Hepatocyte (in vitro differentiated cells): Measurements from ENCODE around the gene ANKRD28. TPM values are rescaled to one million over a fixed set of nuclear protein-coding genes. Genes with fewer than 3 reads are reported as not detected.
"Not testable (repeated sequence)": the region's sequence is repeated elsewhere in the genome, so short reads cannot be mapped to it uniquely, and the experiment has no call there.

ENCODE experiments used
- DNase-seq: peaks from one replicate; pipeline ENCODE4 v3.0.0-alpha.2; 2016; ENCODE audit warnings: low spot score
- H2AFZ ChIP-seq: fragments of 200-600 bp; sonication (generic); 2 replicates; pipeline ENCODE4 v1.6.0; 2016; ENCODE audit warnings: antibody characterized with exemption, mild to moderate bottlenecking
- H3K27ac ChIP-seq: fragments of 200-600 bp; sonication (generic); 2 replicates; pipeline ENCODE4 v1.5.1; 2016; ENCODE audit warnings: mild to moderate bottlenecking
- H3K27me3 ChIP-seq: fragments of 200-600 bp; sonication (generic); 2 replicates; pipeline ENCODE4 v1.6.1; 2016
- H3K36me3 ChIP-seq: fragments of 200-600 bp; sonication (generic); replicated peaks from 2 replicates; pipeline ENCODE4 v1.5.1; 2016; ENCODE audit warnings: low read depth; ENCODE audit not compliant: insufficient read depth
- H3K4me1 ChIP-seq: fragments of 200-600 bp; sonication (generic); 2 replicates; pipeline ENCODE4 v1.5.1; 2016; ENCODE audit warnings: mild to moderate bottlenecking, moderate library complexity; ENCODE audit not compliant: insufficient read depth
- H3K4me2 ChIP-seq: fragments of 200-600 bp; sonication (generic); 2 replicates; pipeline ENCODE4 v1.6.0; 2016
- H3K4me3 ChIP-seq: fragments of 200-600 bp; sonication (generic); 2 replicates; pipeline ENCODE4 v1.5.1; 2016; ENCODE audit warnings: mild to moderate bottlenecking
- H3K79me2 ChIP-seq: fragments of 200-600 bp; sonication (generic); 2 replicates; pipeline ENCODE4 v1.6.0; 2017; ENCODE audit warnings: mild to moderate bottlenecking
- H3K9me2 ChIP-seq: fragments of 200-600 bp; sonication (generic); replicated peaks from 2 replicates; pipeline ENCODE4 v1.6.0; 2017; ENCODE audit warnings: mild to moderate bottlenecking; ENCODE audit not compliant: insufficient read depth
- H3K9me3 ChIP-seq: fragments of 200-600 bp; sonication (generic); 2 replicates; pipeline ENCODE4 v1.5.1; 2016; ENCODE audit warnings: low read depth, mild to moderate bottlenecking
- H4K20me1 ChIP-seq: fragments of 200-600 bp; sonication (generic); 2 replicates; pipeline ENCODE4 v1.6.0; 2016; ENCODE audit warnings: mild to moderate bottlenecking; ENCODE audit not compliant: insufficient read depth, poor library complexity, severe bottlenecking
- CTCF ChIP-seq: fragments of 200-600 bp; sonication (generic); IDR thresholded peaks from 2 replicates; pipeline ENCODE4 v1.5.1; 2016; ENCODE audit warnings: antibody characterized with exemption, mild to moderate bottlenecking; ENCODE audit not compliant: poor library complexity
- EZH2 ChIP-seq: fragments of 200-600 bp; sonication (generic); IDR thresholded peaks from 2 replicates; pipeline ENCODE4 v1.6.1; 2016; ENCODE audit warnings: antibody characterized with exemption, mild to moderate bottlenecking, borderline replicate concordance
- EZH2phosphoT487 ChIP-seq: fragments of 200-600 bp; sonication (generic); IDR thresholded peaks from one replicate; pipeline ENCODE4 v1.6.1; 2018; ENCODE audit warnings: antibody characterized with exemption, mild to moderate bottlenecking, low read depth, moderate library complexity; ENCODE audit not compliant: unreplicated experiment, severe bottlenecking
- WGBS: methylation state at CpG from one replicate; pipeline ENCODE4 v1.1.6; 2016; ENCODE audit warnings: low lambda C conversion rate; ENCODE audit errors: missing lambda C conversion rate; 5-methylcytosine and 5-hydroxymethylcytosine counted together
- polyA plus RNA-seq: library from polyadenylated mRNA; unstranded; fragments of >200 nt; fragmentation: Nextera tagmentation; extraction: Ambion mirVana; gene quantifications from 2 replicates; pipeline ENCODE4 v1.2.1, GENCODE V29; 2016
- total RNA-seq: library from RNA; depleted of rRNA; stranded (reverse); fragments of >200 nt; gene quantifications from 2 replicates; pipeline ENCODE4 v1.2.3, GENCODE V29; 2014

Gene ANKRD28
- total and polyA plus RNA-seq, 2 experiments from 2014 or later: 12.3 to 40.6 TPM

- Histone ChIP-seq H3K4me2 (no peak overlapping the region), H3K79me2 (peaks cover 97% of the 10 kb centered on the region)
- DNase-seq: no peak
Measured at GRCh38 chr3:15845475-15845874, 47.7 kb upstream of the ANKRD28 start.

GRCh38 chr3:15844889-15845288 is 47.1 kb upstream of the ANKRD28 start:
- Histone ChIP-seq H2AFZ (no peak overlapping the region), H3K27ac (no peak overlapping the region), H3K9me3 (peaks cover 5% of the 10 kb centered on the region), H3K79me2 (peaks cover 99% of the 10 kb centered on the region), H3K9me2 (no peaks in the 10 kb centered on the region), H3K36me3 (no peaks in the 10 kb centered on the region), H3K4me1 (no peaks in the 10 kb centered on the region), H3K27me3 (no peaks in the 10 kb centered on the region), H3K4me3 (no peak overlapping the region), H4K20me1 (peaks cover 12% of the 10 kb centered on the region), H3K4me2 (no peak overlapping the region)
- 89% methylated on average over 3 of the region's 3 CpGs for WGBS
- DNase-seq: no peak
- TF ChIP-seq EZH2: no peak
- no peak for TF ChIP-seq CTCF
- no peak for TF ChIP-seq EZH2phosphoT487

More at GRCh38 chr3:15845475-15845874, 47.7 kb upstream of the ANKRD28 start:
- Histone ChIP-seq H4K20me1 (peaks cover 12% of the 10 kb centered on the region), H3K27ac (no peak overlapping the region), H3K9me2 (no peaks in the 10 kb centered on the region), H3K4me1 (no peaks in the 10 kb centered on the region), H3K36me3 (no peaks in the 10 kb centered on the region), H3K4me3 (no peak overlapping the region), H3K9me3 (no peaks in the 10 kb centered on the region), H3K27me3 (no peaks in the 10 kb centered on the region), H2AFZ (no peak overlapping the region)
- WGBS: 86% methylated on average over 3 of the region's 3 CpGs
- TF ChIP-seq EZH2 (no peak), EZH2phosphoT487 (no peak), CTCF (no peak)

GRCh38 chr3:15841091-15841973 is 43.6 kb upstream of the ANKRD28 start:
- not testable (repeated sequence) for H3K4me2 ChIP-seq, H3K4me1 ChIP-seq, H3K36me3 ChIP-seq, H3K27ac ChIP-seq, H3K9me3 ChIP-seq, DNase-seq, H2AFZ ChIP-seq, H4K20me1 ChIP-seq, H3K27me3 ChIP-seq, H3K4me3 ChIP-seq, H3K9me2 ChIP-seq
- H3K79me2 ChIP-seq: peaks cover 98% of the 10 kb centered on the region
- 100% methylated on average over 4 of the region's 4 CpGs for WGBS

- Histone ChIP-seq H3K27ac (no peak overlapping the region), H3K9me2 (no peaks in the 10 kb centered on the region), H3K36me3 (no peaks in the 10 kb centered on the region), H4K20me1 (peaks cover 7% of the 10 kb centered on the region), H3K79me2 (peaks cover 96% of the 10 kb centered on the region), H3K9me3 (peaks cover 7% of the 10 kb centered on the region), H3K4me1 (no peaks in the 10 kb centered on the region), H3K4me2 (no peak overlapping the region), H2AFZ (no peak overlapping the region), H3K4me3 (no peak overlapping the region), H3K27me3 (no peaks in the 10 kb centered on the region)
- no peak for DNase-seq
- 100% methylated on average over 2 of the region's 2 CpGs for WGBS
- TF ChIP-seq EZH2phosphoT487 (no peak), CTCF (no peak), EZH2 (no peak)
Measured at GRCh38 chr3:15839568-15839967, 41.8 kb upstream of the ANKRD28 start.
